GM23338 (cell line): ENCODE results near the gene AFAP1.

ENCODE experiments used
- CREB1 ChIP-seq: fragments of 250-450 bp; sonication (Bioruptor Pico); IDR thresholded peaks from 2 replicates; pipeline ENCODE4 v1.5.0; 2020; ENCODE audit warnings: low read depth, mild to moderate bottlenecking, moderate library complexity
- CTCF ChIP-seq, 2 experiments: fragments of 200-600 bp in 1 of 2; sonication (generic) in 1 of 2; conservative IDR thresholded peaks; 2 replicates each; pipeline versions ENCODE4 v1.5.1 to v1.6.1; 2016 to 2017; ENCODE audit warnings: antibody characterized with exemption in 2 of 2, low read depth in 2 of 2, mild to moderate bottlenecking in 2 of 2, moderate library complexity in 1 of 2
- EZH2 ChIP-seq: fragments of 200-600 bp; sonication (generic); IDR thresholded peaks from one replicate; pipeline ENCODE4 v1.8.0; 2017; ENCODE audit warnings: antibody characterized with exemption, mild to moderate bottlenecking, low read depth; ENCODE audit not compliant: unreplicated experiment
- JUNB ChIP-seq: IDR thresholded peaks from one replicate; pipeline ENCODE4 v1.6.1; 2016; ENCODE audit warnings: antibody characterized with exemption; ENCODE audit not compliant: unreplicated experiment
- POLR2AphosphoS5 ChIP-seq: IDR thresholded peaks from 2 replicates; pipeline ENCODE4 v1.6.1; 2016; ENCODE audit warnings: antibody characterized with exemption, low read depth
- REST ChIP-seq: IDR thresholded peaks from one replicate; pipeline ENCODE4 v1.6.1; 2018; ENCODE audit warnings: antibody characterized with exemption; ENCODE audit not compliant: unreplicated experiment
- STAT1 ChIP-seq: IDR thresholded peaks from one replicate; pipeline ENCODE4 v1.6.1; 2016; ENCODE audit warnings: antibody characterized with exemption; ENCODE audit not compliant: unreplicated experiment
- ZNF114 ChIP-seq: fragments of 250-450 bp; sonication (Bioruptor Pico); IDR thresholded peaks from 2 replicates; pipeline ENCODE4 v1.5.0; 2020; ENCODE audit warnings: mild to moderate bottlenecking, moderate library complexity
- ZNF331 ChIP-seq: fragments of 250-450 bp; sonication (Bioruptor Pico); IDR thresholded peaks from 2 replicates; pipeline ENCODE4 v1.5.0; 2020; ENCODE audit warnings: low read depth, mild to moderate bottlenecking, moderate library complexity

- TF ChIP-seq CTCF (conservative IDR thresholded peaks at IDR 0.05; ENCODE audit: low read depth in 2 of 2) (no peak), POLR2AphosphoS5 (no peak), EZH2 (no peak), JUNB (no peak), REST (no peak), STAT1 (no peak), ZNF114 (no peak), ZNF331 (CRISPR knock-in tag) (no peak), CREB1 (CRISPR knock-in tag) (no peak)
These were observed 184.1 kb downstream of the AFAP1 start for GRCh38 chr4:7755561-7755960.
